ENCODE data around the gene ZNF135. TPM values are rescaled to one million over a fixed set of nuclear protein-coding genes. Genes with fewer than 3 reads are reported as not detected.

The ZNF135 gene
- total and polyA plus RNA-seq, 10 of the 15 experiments (the other 5 are each of a cell fraction or from before 2014, with no cell fraction given): 0.04 TPM; not detected in 9

- H2AFZ ChIP-seq (ENCODE audit: control insufficient read depth, low read depth, low read length): no peak overlapping the region
- H3K4me3 ChIP-seq: no peak overlapping the region
- H3K4me2 ChIP-seq (ENCODE audit: control insufficient read depth, insufficient read depth): no peak overlapping the region
- TF ChIP-seq ZBED1 (IDR thresholded peaks at IDR 0.05; ENCODE audit: borderline replicate concordance) (no peak), NR2C2 (IDR thresholded peaks at IDR 0.05; ENCODE audit: borderline replicate concordance, control insufficient read depth, insufficient read length, low read depth) (no peak), NRF1 (conservative IDR thresholded peaks at IDR 0.05; ENCODE audit: low read depth, low read length) (no peak), MYC (IDR thresholded peaks at IDR 0.05; ENCODE audit: insufficient read depth, insufficient read length, insufficient replicate concordance, low read length, severe bottlenecking) (no peak)
- FAIRE-seq (no peak), DNase-seq (ENCODE audit: low read depth, low spot score) (no peak), ATAC-seq (no peak)
- ChIA-PET SMC1A (ENCODE audit: uncharacterized antibody, unreplicated experiment) (no interaction called here), RAD21 (ENCODE audit: unreplicated experiment) (no interaction called here), CTCF (no interaction called here), POLR2A (no interaction called here)
- H3K9ac ChIP-seq (ENCODE audit: control insufficient read depth, insufficient read depth, low read length): no peak overlapping the region
- H3K27me3 ChIP-seq (replicated peaks in 1 of 2; ENCODE audit: control insufficient read depth in 2 of 2, insufficient read depth in 2 of 2, low read length in 1 of 2): no peaks in the 10 kb centered on the region
- no TSS peak for BruUV-seq (replicated peaks)
- H3K4me1 ChIP-seq (ENCODE audit: control insufficient read depth, insufficient read depth, low read length): no peaks in the 10 kb centered on the region
- no peaks in the 10 kb centered on the region for H3K79me2 ChIP-seq (ENCODE audit: control insufficient read depth, insufficient read depth, low read length)
- in situ Hi-C loops (cut with MboI) (no loop called here), intact Hi-C loops (cut with micrococcal nuclease; ENCODE audit: unreplicated experiment) (no loop called here)
- no peak overlapping the region for H3K27ac ChIP-seq (ENCODE audit: control insufficient read depth, insufficient read depth)
- peaks cover 13% of the 10 kb centered on the region; the same call in 2 of the 3 replicates for H3K9me3 ChIP-seq (replicated peaks; ENCODE audit: control insufficient read depth, insufficient read depth, low read length)
- H3K36me3 ChIP-seq (ENCODE audit: control insufficient read depth in 2 of 2, insufficient read depth in 2 of 2, low read length in 1 of 2): no peaks in the 10 kb centered on the region
- H4K20me1 ChIP-seq (ENCODE audit: control insufficient read depth, insufficient read depth): no peaks in the 10 kb centered on the region
- WGBS (ENCODE audit: insufficient coverage, insufficient replicate concordance, low lambda C conversion rate, missing lambda C conversion rate): 71% methylated on average over 10 of the region's 10 CpGs
These were observed 36.2 kb downstream of the ZNF135 start for GRCh38 chr19:58095328-58095727.

DNA sequence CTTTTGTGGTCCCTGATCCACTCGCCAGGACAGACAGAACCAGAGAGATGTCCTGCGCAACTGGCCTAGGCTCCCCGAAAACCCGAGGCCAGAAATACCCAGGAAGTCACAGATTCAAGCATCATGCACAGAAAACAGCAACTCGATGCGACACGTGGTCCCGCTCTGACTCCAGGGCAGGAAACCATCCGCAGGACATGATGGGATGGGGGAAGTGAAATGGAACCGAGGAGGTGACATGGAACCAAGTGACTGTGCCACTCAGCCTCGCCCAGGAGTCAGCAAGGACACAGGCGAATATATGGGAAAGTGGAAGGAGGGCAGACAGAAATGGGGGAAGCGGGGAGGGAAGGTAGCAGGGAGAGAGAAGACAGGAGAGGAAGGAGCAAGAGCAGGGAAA, 37.8 kb downstream of the ZNF135 start:
- SMC1A ChIA-PET (ENCODE audit: uncharacterized antibody, unreplicated experiment): no interaction called here

More for the DNA sequence above, 37.8 kb downstream of the ZNF135 start:
- Histone ChIP-seq H3K79me2 (ENCODE audit: control insufficient read depth, insufficient read depth, low read length) (no peaks in the 10 kb centered on the region), H3K27me3 (replicated peaks in 1 of 2; ENCODE audit: control insufficient read depth in 2 of 2, insufficient read depth in 2 of 2, low read length in 1 of 2) (no peaks in the 10 kb centered on the region), H3K9me3 (replicated peaks; ENCODE audit: control insufficient read depth, insufficient read depth, low read length) (peaks cover 13% of the 10 kb centered on the region; the same call in 2 of the 3 replicates), H3K27ac (ENCODE audit: control insufficient read depth, insufficient read depth) (no peak overlapping the region), H3K4me1 (ENCODE audit: control insufficient read depth, insufficient read depth, low read length) (no peaks in the 10 kb centered on the region), H3K9ac (ENCODE audit: control insufficient read depth, insufficient read depth, low read length) (no peak overlapping the region), H3K36me3 (ENCODE audit: control insufficient read depth in 2 of 2, insufficient read depth in 2 of 2, low read length in 1 of 2) (no peaks in the 10 kb centered on the region), H3K4me3 (no peak overlapping the region), H2AFZ (ENCODE audit: control insufficient read depth, low read depth, low read length) (no peak overlapping the region), H3K4me2 (ENCODE audit: control insufficient read depth, insufficient read depth) (no peak overlapping the region), H4K20me1 (ENCODE audit: control insufficient read depth, insufficient read depth) (no peaks in the 10 kb centered on the region)
- ATAC-seq (no peak), FAIRE-seq (no peak), DNase-seq (ENCODE audit: low read depth, low spot score) (no peak)
- intact Hi-C loops (cut with micrococcal nuclease; ENCODE audit: unreplicated experiment) (no loop called here), in situ Hi-C loops (cut with MboI) (no loop called here)
- no peak for TF ChIP-seq MAX (IDR thresholded peaks at IDR 0.05; ENCODE audit: low read depth, low read length)
- ChIA-PET CTCF (no interaction called here), POLR2A (no interaction called here), RAD21 (ENCODE audit: unreplicated experiment) (no interaction called here)
- whole genome bisulfite sequencing (ENCODE audit: insufficient coverage, insufficient replicate concordance, low lambda C conversion rate, missing lambda C conversion rate): 79% methylated on average over 13 of the region's 13 CpGs
- no TSS peak for BruUV-seq (replicated peaks)
